Astrocyte of the hippocampus (primary cell): ENCODE data around the gene PMM2.
A peak's percentile ranks its signal among the peaks of the same experiment; 100 is the strongest.
"Not testable (repeated sequence)": the region's sequence is repeated elsewhere in the genome, so short reads cannot be mapped to it uniquely, and the experiment has no call there.

Experiments
- DNase-seq: peaks from one replicate; pipeline ENCODE4 v3.0.0; 2011; ENCODE audit warnings: low read depth, low spot score

Gene PMM2

DNA sequence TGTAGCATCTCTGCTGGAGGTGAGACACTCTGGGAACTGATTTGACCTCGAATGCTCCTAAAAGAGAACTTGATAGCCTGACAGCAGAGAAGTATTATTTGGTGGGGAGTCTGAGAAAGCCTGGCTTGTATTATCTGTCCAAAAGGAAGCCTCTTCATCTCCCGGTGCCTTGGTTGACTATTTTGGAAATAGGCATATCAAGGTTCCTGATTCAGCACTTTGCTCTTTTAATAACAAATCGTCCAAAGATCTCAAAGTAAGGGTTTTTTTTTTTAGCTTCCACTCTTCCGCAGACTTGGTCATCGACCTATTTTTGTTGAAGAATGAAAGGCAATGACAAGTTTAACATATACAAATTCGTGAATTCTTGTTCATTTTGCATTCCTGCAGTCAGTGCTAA lies 15.0 kb upstream of the PMM2 start:
- DNase-seq = no peak

DNA sequence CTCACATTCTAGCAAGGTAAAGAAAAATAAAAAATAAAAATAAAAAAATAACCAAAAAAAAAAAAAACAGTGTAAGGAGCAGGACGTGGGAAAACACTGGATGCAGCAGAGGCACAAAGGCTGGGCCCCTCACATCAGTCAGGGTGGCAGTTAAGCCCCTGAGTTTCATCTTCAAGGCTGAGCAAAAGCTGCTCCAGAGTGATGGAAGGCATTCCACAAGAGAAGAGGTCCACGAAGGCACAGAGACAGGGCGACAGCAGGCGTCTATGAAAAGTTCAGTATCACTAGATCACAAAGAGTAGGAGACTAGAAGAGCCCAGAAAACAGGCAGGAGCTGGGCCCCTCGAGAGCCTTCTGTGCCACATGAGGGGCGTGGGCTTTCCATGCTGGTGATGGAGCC lies 12.2 kb upstream of the PMM2 start:
- no peak for DNase-seq

DNA sequence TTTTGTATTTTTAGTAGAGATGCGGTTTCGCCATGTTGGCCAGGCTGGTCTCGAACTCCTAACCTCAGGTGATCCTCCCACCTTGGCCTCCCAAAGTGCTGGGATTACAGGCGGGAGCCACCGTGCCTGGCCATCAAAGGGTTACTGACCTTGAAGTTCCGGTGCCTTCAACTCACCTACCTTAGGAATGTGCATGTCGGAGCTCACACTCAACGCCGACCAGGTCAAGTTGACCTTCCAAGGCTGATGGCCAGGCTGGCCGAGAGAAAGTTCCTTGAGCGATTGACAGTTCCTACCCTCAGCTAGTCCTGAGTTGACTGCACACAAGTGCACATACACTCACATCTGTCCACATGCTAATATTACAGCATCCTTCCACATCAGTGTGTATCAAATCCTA lies 11.3 kb upstream of the PMM2 start:
- DNase-seq = not testable (repeated sequence)

DNA sequence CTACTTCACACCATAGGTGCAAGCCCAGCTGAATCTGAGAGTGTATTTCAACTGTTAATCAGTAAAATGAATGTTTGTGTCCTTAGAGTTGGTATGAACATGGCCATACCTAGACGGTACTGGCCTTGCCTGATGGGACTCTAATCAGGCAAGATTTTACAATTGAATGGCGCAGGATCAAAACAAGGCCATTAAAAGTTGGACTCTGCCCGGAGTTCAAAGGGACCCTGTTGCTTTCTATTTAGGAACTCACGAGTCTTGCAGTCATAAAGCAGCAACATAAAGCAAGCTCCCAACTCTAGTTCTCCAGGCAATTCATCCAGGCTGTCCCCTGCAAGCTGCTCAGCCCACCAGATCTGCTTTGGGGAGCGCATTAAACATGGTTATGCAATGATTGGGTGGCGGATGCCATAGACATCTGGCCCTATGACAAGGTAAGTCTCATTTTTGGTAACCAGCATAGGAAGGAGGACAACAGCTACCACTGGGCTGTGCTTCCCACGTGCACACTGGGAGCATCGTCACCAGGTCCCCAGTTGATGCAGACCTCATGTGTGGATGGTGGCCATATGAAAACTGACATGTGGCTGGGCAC lies 9.0 kb upstream of the PMM2 start:
- no peak for DNase-seq

DNA sequence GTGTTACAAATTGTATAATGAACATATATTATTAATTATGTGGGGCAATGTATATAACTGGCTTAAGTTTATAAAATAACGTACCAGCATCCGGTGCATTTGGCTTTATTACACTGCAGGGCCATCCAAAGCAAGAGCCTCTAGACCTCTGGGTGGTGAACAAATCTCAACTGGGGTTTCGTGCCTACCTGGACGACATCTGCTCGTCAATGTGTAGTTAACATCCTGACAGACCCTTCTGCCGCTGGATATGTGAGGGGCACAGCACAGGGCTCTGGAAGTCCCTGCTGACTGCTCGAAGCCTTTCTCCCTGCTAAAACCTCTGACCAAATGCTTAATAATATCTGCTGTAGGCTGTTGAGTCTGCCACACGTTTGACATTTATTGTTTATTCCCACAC lies 2.5 kb upstream of the PMM2 start:
- DNase-seq = peak; percentile 39

DNA sequence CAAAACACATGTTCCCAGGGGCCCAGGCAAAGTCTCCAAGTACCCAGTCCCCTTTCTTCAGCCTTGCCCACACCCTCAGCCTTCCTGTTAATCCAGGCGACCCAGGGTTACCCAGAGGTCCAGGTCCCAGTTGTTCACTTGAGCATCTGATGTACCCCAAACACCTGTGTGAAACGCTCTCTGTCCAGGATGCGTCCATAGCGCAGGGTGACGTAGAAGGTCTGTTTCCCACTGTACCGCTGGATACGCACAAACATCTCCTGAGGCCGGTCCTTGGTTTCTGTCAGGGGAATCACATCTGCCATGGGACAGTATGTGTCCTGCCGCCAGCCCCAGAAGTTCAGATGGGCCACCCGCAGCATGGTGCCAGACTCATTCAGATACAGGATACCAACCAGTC lies 1.8 kb upstream of the PMM2 start:
- DNase-seq = no peak

- no peak for DNase-seq
These were observed 923 bp upstream of the PMM2 start for GRCh38 chr16:8796469-8797363.

GRCh38 chr16:8798174-8798527 lies 512 bp downstream of the PMM2 start:
- no peak for DNase-seq

DNA sequence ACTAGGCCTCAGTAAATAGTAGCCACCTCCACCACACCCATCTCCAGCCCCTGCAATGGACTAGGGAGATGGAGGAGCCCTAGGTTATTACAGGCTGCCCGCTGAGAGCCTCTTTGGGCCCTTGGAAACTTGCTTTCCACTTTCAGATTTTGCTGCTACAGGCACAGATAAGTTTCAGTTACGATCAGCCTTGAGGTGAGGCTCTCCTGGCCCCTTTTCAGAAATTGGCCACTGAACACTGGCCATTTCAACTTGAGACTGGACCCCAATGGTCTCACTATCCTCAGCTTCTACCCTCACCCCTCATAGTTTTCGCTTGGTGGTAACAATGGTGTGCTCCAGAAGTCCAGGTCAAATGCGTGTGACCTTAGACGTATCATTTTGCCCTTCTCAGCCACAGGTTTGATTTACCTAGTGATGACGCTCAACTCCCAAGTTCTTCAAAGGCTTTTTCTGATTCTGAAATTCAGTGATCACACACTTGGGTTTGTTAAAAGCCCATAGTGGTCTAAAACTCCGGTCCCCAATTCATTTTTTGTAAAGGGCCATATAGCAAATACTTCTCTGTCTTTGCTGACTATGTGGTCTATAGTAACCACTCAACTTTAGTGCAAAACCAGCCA lies 1.0 kb downstream of the PMM2 start:
- no peak for DNase-seq

- DNase-seq = no peak
These were observed 4.1 kb downstream of the PMM2 start for GRCh38 chr16:8801701-8802100.

- not testable (repeated sequence) for DNase-seq
These were observed 6.1 kb downstream of the PMM2 start for GRCh38 chr16:8803733-8804132.

GRCh38 chr16:8804313-8804712 lies 6.7 kb downstream of the PMM2 start:
- DNase-seq = no peak

- no peak for DNase-seq
These were observed 8.8 kb downstream of the PMM2 start for GRCh38 chr16:8806272-8806983.

DNA sequence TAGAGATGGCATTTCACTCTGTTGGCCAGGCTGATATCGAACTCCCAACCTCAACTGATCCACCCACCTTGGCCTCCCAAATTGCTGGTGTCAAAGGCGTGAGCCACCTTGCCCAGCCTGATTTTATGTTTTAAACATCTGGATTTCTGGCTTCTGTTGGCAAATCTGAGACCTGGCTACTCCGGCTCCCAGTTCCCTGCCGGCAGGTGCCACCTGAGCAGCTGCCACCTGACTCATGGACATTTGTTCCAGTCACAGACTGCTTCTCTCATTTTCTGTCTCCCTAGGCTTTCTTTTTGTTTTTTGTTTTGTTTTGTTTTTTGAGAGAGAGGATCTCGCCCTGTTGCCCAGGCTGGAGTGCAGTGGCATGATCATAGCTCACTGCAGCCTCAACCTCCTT lies 9.6 kb downstream of the PMM2 start:
- DNase-seq = no peak

- no peak for DNase-seq
These were observed 10.4 kb downstream of the PMM2 start for GRCh38 chr16:8808009-8808408.

DNA sequence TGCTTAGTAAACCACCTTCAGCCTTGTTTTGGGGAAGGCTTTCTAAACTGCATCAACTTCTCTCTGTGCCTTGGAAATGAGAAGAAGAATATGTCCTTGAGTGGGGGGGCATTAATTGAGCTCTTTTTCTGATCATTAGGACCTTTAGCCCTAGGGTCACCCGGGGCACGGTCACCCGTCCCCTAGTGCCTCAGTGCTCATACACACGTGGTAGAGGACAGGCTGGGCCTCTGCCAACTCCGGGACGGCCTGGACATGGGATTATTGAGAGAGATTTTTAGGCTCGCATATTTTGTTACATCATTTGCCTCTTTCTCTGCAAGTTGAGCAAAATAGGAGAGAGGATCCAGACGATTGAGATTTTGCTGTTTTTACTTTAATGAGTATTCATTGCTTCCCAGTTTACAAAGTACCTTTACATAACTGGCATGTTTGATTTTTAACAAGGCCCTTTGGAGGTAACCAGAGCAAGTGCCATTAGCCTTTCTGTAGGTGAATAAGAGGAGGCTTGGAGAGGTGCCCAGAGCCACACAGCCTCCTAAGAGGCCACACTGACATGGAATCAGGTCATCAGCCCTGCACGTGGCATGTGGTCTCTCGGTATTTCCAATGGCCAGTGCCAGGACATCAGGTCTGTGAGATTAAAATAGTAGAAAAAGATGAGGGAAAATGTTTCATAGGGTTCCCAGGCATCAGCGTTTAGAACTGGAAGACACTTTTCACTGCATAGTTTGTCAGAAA lies 11.1 kb downstream of the PMM2 start:
- DNase-seq = no peak

GRCh38 chr16:8812162-8812843 lies 14.7 kb downstream of the PMM2 start:
- DNase-seq = no peak

GRCh38 chr16:8814095-8814806 lies 16.6 kb downstream of the PMM2 start:
- no peak for DNase-seq

- no peak for DNase-seq
These were observed 19.5 kb downstream of the PMM2 start for GRCh38 chr16:8816967-8817655.
